ENCODE measurements around the gene SPECC1. TPM values are rescaled to one million over a fixed set of nuclear protein-coding genes. Genes with fewer than 3 reads are reported as not detected.
"Not testable (repeated sequence)": the region's sequence is repeated elsewhere in the genome, so short reads cannot be mapped to it uniquely, and the experiment has no call there.

Gene SPECC1
- total RNA-seq, 1 experiment from 2014 or later: 108 TPM

DNA sequence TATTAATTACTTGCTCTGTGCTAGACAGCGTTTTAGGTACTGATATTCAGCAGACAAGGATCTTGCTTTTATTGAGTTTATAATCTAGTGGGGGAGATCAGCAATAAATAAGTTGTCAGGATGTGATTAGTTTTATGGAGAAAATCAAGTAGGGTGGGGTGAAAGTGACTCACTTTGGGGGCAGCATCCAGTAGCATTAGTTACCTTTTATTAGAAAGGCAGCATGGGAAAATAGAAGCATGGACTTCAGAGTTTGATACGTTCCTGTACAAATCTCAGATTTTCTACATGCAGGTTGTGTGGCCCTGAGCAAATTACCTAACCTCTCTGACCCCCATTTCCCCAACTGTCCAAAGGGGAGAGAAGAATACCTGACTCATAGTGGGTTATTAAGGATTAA is 42.5 kb downstream of the SPECC1 start:
- in situ Hi-C loops (cut with HindIII; ENCODE audit: low pct_unique_long_range_greater_than_20kb, low sequenced_read_pairs): no loop called here
- DNase-seq (ENCODE audit: low read depth): no peak

DNA sequence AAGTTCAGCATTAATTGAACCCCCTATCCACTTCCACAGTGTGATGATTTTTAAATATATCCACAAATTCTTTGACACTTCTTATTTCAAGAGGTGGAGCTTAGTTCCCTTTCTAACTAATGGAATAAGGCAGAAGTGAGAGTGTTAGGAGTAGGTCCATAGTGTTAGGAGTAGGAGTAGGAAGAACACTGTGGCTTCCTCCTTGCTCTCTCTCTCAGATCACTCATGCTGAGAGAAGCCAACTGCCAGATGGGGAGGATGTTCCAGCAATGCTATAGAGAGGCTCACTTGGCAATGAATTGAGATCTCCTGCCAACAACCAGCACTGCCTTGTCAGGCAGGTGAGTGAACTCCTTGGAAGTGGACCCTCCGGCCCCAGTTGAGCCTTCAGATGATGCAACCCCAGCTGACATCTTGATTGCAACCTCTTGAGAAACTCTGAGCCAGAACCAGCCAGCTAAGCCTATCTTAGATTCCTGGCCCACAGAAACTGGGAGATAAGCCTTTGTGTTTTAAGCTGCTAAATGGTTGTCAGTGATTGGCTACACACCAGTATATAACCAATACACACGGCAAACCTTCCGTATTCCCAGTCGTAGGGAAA is 44.3 kb downstream of the SPECC1 start:
- no peak for DNase-seq (ENCODE audit: low read depth)
- in situ Hi-C loops (cut with HindIII; ENCODE audit: low pct_unique_long_range_greater_than_20kb, low sequenced_read_pairs): no loop called here

DNA sequence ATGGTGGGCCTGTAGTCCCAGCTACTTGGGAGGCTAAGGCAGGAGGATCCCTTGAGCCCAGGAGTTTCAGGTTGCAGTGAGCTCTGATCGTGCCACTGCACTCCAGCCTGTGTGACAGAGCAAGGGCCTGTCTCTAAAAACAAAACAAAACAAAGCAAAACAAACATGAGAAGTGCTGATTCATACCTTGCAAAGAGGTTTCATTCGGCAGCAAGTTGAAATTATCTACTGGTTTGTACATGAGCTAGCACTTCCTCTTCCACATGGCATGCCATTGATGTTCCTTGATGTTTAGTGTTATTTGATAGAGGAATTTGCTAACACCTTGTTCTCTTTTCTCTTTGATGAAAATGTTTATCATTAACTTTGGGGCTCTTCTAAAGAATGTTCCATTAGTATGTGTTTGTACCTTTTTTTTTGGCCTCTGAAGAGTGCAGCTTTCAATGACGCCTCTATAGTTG is 50.6 kb downstream of the SPECC1 start:
- in situ Hi-C loops (cut with HindIII; ENCODE audit: low pct_unique_long_range_greater_than_20kb, low sequenced_read_pairs): no loop called here
- peak; percentile 80 for DNase-seq (ENCODE audit: low read depth)

DNA sequence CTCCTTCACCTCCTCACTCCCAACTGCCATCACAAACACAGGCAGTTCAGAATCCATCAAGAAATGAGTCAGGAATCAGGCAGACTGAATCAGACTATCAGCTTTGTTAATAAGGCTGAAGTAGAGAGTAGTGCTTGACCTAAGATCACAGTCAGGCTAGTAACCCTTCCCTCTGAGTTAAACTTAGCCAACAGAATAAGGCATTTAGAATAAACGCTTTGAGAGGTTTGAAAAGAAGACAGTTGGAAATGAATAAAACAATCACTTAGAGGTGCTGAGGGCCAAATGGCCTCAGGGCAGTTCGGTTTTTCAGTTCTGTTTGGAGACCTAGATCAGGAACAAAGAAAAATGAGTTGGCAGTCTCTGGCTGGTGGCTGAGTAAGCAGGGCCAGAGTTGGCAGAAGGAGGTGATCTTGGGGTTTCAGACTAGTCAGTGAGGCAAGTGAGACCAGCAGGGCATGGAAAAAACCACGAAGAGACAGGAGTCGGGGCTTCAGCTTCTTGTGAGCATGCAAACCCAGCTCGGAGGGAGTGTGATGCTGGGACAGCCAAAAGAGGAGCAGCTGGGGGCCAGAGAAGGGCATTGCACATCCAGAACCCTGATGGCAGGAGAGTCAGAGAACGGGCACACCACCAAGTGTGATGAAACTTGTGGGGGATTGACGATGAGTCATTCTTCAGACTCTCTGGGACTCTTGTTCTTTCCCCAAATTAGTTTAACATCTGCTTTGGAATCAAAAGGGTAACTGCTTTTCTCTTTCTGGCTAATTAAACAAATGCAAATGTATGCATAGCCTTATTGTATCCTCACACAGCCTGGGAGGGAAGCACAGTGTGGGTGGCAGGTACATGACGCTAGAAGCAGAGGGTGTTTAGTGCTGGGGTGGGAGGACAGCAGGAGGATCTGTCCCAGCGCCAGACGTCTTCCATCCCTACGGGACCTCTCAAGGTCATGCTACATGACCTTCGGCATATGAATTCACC is 54.8 kb downstream of the SPECC1 start:
- DNase-seq (ENCODE audit: low read depth): peak; percentile 72
- in situ Hi-C loops (cut with HindIII; ENCODE audit: low pct_unique_long_range_greater_than_20kb, low sequenced_read_pairs): no loop called here

DNA sequence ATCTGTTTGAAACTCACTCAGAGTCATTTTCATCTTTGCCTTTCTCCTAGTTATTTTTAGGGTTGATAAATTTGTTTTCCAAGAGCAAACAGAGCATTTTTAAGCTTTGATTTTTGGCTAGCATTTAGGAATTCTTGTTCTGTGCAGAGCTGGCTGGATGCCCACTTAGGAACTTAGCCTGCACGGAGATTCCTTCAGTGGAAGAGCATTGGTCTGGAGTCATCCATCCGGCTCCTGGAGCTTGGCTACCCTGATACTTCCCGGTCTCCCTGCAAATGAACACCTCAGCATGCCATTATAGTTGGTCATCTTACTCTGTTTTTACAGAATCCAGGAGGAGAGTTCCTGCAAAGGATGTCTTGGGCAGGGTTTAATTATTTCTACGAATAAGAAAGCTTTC is 57.1 kb downstream of the SPECC1 start:
- peak; percentile 53 for DNase-seq (ENCODE audit: low read depth)
- in situ Hi-C loops (cut with HindIII; ENCODE audit: low pct_unique_long_range_greater_than_20kb, low sequenced_read_pairs): no loop called here

DNA sequence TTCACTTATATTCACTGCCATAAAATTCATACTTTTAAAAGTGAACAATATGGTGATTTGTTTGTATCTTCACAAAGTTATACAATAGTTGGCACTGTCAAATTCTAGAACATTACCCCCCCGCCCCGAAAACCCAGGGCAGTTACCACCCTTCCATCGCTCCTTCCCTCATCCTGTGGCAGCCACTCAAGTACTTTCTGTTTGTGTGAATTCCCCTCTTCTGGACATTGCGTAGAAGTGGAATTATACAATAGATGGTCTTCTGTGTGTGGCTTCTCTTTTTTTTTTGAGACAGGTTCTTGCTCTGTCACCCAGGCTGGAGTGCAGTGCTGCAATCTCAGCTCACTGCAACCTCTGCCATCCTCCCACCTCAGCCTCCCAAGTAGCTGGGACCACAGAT is 58.6 kb downstream of the SPECC1 start:
- DNase-seq (ENCODE audit: low read depth): no peak
- in situ Hi-C loops (cut with HindIII; ENCODE audit: low pct_unique_long_range_greater_than_20kb, low sequenced_read_pairs): no loop called here

DNA sequence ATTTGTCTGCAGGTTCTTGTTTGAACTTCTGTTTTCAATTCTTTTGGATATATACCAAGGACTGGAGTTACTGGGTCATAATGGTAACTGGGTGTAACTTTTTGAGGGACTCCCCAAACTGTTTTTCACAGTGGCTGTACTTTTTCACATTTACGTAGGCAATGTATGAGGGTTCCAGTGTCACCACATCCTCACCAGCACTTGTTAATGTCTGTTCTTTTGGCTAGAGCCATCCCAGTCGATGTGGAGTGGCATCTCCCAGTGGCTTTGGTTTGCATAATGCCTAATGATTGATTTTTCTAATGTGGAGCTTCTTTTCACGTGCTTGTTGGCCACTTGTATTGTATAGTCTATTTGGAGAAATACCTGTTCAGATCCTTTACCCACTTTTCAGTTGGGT is 59.3 kb downstream of the SPECC1 start:
- no peak for DNase-seq (ENCODE audit: low read depth)
- in situ Hi-C loops (cut with HindIII; ENCODE audit: low pct_unique_long_range_greater_than_20kb, low sequenced_read_pairs): no loop called here

DNA sequence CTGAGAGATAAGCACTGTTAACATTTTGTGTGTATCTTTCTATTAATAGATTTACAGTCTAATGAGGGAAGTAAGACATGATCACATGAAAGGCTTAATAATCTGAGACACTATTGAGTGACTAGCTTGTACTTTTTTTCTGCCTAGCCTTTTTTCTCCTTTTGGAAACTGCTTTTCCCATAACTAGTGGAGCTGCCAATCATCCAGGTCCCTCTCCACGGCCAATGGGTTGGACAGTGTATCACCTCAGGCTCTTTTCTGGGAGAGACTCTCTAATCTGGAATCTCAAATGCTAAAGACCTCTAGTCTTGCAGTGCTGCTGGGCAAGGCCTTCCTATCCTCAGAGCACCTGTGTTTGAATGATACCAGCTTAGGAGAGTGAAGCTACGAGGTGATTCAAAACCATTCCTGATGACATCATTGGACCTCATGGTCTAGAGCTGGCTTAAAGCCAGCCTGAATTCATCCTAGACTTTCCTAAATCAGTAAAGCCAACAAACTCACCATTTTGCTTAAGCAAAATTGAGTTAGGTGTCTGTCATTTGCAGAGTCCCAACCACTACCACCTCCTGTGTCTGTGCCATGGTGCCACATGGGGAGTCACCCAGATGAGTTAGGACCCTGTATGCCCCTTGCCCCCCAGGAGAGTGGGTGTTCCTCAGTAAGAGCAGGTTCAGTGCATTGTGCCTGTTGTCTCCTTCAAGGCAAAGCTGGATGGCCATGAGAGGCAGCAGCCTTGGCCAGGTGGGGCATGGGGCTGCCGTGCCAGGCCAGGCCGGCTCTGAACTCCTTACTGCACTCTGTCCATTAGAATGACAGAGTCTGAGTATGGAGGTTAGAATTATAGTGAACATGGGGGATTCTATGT is 62.9 kb downstream of the SPECC1 start:
- no peak for DNase-seq (ENCODE audit: low read depth)
- in situ Hi-C loops (cut with HindIII; ENCODE audit: low pct_unique_long_range_greater_than_20kb, low sequenced_read_pairs): no loop called here

DNA sequence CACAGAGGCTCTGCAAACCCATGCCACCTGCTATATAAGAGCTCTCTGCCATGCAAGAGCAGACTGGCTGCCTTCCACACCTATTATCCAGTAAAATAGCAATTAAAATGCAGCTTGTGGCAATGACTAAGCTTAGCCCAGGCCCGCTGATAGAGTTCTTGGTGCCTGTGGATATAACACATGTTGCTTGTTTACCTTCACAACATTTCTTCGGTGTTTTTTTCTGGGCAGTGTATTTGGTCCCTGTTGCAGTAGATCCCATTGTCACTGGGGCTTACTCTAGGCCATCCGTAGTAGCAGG is 63.5 kb downstream of the SPECC1 start:
- in situ Hi-C loops (cut with HindIII; ENCODE audit: low pct_unique_long_range_greater_than_20kb, low sequenced_read_pairs): no loop called here
- DNase-seq (ENCODE audit: low read depth): no peak

DNA sequence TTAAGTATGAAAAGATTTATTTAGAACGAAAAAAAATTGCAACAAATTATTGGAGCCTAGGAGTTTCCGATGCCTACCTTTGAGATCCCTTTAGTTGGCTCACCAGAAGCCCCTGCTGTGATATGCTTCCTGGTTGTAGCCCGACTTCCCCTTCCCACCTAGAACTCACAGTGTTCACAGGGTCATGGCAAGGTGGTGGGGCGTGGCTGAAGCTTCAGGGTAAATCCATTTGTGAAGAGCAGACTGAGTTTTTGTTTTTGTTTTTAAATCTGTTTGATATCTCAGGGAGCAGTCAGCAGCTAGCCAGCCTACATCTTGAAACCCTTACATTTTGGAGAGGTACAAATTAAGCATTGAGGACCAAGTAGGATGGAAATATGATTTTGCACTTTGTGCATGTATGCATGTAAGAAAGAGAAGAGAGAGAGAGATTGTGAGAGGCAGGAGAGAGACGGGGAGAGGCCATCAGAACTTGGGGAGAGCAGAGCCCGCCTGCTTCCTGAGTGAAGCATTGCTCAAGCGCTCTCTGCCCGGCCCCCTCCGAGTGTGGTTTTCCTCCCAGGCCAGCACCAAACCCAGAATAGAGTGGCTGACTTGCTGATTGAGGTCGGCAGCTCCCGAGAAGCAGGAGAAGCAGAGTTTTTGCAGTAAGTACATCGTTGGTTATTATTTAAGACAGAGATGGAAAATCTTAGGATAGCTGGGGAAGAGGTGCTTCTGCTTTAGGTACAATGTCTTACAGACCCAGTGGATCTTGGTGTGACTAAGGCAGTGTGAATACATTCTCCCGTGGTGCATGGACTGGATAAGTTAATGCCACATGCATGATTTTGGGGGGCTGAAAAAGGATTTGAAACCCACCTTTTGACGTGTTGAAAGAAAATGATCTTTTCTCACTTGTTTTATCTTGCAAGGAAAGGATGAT is 64.2 kb downstream of the SPECC1 start:
- in situ Hi-C loops (cut with HindIII; ENCODE audit: low pct_unique_long_range_greater_than_20kb, low sequenced_read_pairs): no loop called here
- DNase-seq (ENCODE audit: low read depth): no peak

DNA sequence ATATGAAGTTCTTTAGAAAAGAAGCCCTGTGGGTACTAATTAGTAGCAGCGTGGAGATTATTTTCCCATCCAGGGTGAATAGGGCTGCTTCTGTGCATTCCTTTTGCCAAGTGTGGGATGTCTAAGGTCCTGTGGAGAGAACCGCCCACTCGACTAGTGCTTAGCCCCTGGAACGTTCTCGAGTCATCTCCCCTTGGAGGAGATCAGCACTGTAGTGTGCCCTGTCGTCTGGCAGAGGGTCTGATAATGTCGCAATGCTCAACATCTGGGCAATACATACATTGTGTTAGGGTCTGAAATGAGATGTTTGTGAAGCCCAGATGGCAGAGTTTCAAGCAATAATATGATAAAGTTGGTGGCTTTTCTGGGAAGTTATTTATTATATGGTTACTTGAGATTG is 64.8 kb downstream of the SPECC1 start:
- in situ Hi-C loops (cut with HindIII; ENCODE audit: low pct_unique_long_range_greater_than_20kb, low sequenced_read_pairs): no loop called here
- DNase-seq (ENCODE audit: low read depth): no peak

DNA sequence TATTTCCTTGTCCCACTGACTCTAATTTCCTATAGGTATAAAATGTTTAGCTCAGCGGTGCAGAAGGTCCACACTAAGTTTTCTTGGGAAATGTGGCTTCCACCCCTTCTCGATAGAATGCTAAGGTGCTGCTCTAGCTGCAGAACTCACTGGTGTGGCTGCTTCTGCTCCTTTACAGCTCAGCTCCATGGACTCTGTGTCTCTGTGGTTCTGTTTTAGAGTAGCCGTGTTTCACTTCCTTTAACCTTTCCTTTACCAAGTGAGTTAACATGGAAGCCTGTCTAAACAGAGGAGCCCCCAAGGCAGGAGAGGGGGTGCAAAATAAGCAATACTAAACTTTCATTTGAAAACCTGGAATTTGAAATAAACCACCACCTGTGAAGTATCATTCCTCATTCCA is 65.3 kb downstream of the SPECC1 start:
- DNase-seq (ENCODE audit: low read depth): no peak
- in situ Hi-C loops (cut with HindIII; ENCODE audit: low pct_unique_long_range_greater_than_20kb, low sequenced_read_pairs): no loop called here

DNA sequence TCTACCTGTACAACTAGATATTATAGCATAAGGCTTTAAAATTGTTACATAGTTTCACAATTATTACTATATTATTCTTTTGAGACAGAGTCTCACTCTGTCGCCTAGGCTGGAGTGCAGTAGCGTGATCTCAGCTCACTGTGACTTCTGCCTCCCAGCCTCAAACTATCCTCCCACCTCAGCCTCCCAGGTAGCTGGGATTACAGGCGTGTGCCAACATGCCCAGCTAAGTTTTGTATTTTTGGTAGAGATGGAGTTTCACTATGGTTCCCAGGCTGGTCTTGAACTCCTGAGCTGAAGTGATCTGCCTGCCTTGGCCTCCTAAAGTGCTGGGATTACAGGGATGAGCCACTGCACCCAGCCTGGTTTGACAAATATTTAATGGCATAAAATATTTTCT is 67.0 kb downstream of the SPECC1 start:
- DNase-seq (ENCODE audit: low read depth); in situ Hi-C loops (cut with HindIII; ENCODE audit: low pct_unique_long_range_greater_than_20kb, low sequenced_read_pairs): not testable (repeated sequence)

DNA sequence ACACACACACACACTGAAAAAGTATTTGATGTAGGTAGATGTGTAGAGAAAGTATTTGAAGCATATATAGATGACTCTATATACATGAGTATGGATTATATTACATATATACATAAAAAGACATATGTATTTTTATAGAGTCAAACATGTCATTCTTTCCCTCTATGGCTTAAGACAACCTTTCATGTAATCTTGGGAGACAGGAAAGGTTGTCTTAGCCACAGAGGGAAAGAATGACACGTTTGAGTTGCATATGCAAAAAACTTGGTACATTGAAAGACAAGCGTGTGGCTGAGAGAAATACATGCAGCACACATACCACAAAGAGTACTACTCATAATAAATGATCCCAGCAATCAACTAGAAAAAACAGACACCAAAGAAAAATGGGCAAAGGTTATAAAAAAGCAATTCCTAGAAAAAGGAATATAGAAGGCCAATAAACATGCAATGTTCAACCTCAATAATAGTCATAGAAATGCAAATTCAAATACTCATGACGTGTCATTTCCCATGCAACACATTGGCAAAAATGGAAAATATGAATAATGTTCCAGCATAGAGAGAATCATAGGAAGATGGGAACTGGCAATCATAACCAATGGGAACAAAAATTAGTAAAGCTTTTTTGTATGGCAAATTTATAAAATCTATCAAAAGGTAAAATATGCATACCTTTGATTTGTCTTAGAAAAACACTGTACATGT is 69.0 kb downstream of the SPECC1 start:
- DNase-seq (ENCODE audit: low read depth): no peak
- in situ Hi-C loops (cut with HindIII; ENCODE audit: low pct_unique_long_range_greater_than_20kb, low sequenced_read_pairs): no loop called here

DNA sequence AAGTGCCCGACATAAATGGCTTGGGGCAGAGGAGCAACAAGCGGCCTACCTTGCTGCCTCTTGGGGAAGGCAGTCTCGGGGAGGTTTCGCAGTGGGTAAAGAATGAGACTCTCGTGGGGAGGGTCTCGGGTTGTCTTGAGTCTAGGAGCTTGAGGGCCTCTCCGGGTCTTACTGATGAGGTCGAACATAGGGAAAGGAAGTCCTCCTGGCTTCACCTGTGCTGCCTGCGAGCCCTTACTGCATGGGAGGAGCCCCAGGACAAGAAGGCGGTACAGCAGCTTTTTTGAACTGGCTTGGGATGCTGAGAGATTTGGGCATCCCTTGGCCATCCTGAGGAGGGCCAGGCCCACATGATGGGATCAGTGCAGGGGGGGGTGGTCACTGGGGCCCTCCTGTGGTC is 71.4 kb downstream of the SPECC1 start:
- in situ Hi-C loops (cut with HindIII; ENCODE audit: low pct_unique_long_range_greater_than_20kb, low sequenced_read_pairs): no loop called here
- DNase-seq (ENCODE audit: low read depth): no peak

DNA sequence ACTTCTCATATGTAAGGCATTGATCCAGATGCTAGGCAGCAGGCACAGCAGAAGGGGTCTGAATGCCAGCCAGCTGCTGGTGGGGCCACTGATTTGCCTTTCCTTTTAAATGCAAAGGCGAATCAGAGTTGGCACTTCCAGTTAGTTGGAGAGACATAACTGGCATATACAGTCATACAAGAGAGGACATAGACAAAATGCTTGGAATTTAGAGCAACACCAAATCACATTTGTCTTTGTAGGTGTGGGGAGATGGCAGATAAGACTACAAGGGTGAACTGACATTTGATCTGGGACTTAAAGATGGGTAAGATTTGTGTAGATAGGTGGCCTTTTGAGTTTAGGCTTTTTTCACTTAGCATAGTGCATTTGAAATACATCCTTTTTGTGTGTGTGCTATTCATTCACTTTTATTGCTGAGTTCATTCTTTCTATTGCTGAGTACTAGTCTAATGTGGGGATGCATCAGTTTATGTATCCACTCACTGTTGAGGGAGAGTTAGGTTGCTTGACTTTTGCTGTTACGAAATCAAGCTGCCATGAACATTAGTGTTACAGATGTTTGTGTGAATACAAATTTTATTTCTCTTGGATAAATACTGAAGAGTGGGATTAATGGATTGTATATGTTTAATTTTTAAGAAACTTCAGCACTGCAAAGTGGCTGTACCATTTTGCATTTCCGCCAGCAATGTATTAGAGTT is 74.1 kb downstream of the SPECC1 start:
- no peak for DNase-seq (ENCODE audit: low read depth)
- in situ Hi-C loops (cut with HindIII; ENCODE audit: low pct_unique_long_range_greater_than_20kb, low sequenced_read_pairs): no loop called here

All from Caki2 (cell line).